SK-N-SH treated with all-trans-retinoic acid at 6 μM for 48 hours (cell line): ENCODE measurements around the gene PDCD1.

Experiments
- ATAC-seq: fragments of 200-7000 bp; cut with Tn5 transposase; 3 replicates; pipeline ENCODE4 v1.9.1; 2020; ENCODE audit warnings: mild to moderate bottlenecking, moderate library complexity
- ARNTL ChIP-seq: fragments of 450-650 bp; formaldehyde crosslinking; IDR thresholded peaks from 2 replicates; pipeline ENCODE4 v1.5.0; 2020; ENCODE audit warnings: low read depth, mild to moderate bottlenecking, moderate library complexity, borderline replicate concordance
- BACH2 ChIP-seq: fragments of 250-450 bp; sonication (Bioruptor Pico); IDR thresholded peaks from 2 replicates; pipeline ENCODE4 v1.9.0; 2021; ENCODE audit warnings: mild to moderate bottlenecking, borderline replicate concordance
- CSDC2 ChIP-seq: fragments of 250-450 bp; sonication (Bioruptor Pico); IDR thresholded peaks from 2 replicates; pipeline ENCODE4 v1.5.0; 2020; ENCODE audit warnings: mild to moderate bottlenecking, moderate library complexity
- ESRRG ChIP-seq: fragments of 250-450 bp; sonication (Bioruptor Pico); IDR thresholded peaks from 2 replicates; pipeline ENCODE4 v1.6.1; 2021; ENCODE audit warnings: mild to moderate bottlenecking
- GLIS3 ChIP-seq: fragments of 250-450 bp; sonication (Bioruptor Pico); IDR thresholded peaks from 2 replicates; pipeline ENCODE4 v1.5.0; 2020; ENCODE audit warnings: mild to moderate bottlenecking, moderate library complexity
- ISL1 ChIP-seq: fragments of 250-450 bp; sonication (Bioruptor Pico); IDR thresholded peaks from 2 replicates; pipeline ENCODE4 v2.1.2; 2022; ENCODE audit warnings: mild to moderate bottlenecking, moderate library complexity
- OSR1 ChIP-seq: fragments of 250-450 bp; sonication (Bioruptor Pico); IDR thresholded peaks from 2 replicates; pipeline ENCODE4 v1.8.0; 2022; ENCODE audit warnings: moderate library complexity, mild to moderate bottlenecking, inconsistent platforms
- PPARA ChIP-seq: fragments of 250-450 bp; sonication (Bioruptor Pico); IDR thresholded peaks from 2 replicates; pipeline ENCODE4 v1.5.0; 2020; ENCODE audit warnings: mild to moderate bottlenecking, borderline replicate concordance
- RARB ChIP-seq: fragments of 250-450 bp; sonication (Bioruptor Pico); IDR thresholded peaks from 2 replicates; pipeline ENCODE4 v1.8.0; 2021; ENCODE audit warnings: mild to moderate bottlenecking, moderate library complexity
- SNAI2 ChIP-seq: fragments of 250-450 bp; sonication (Bioruptor Pico); IDR thresholded peaks from 2 replicates; pipeline ENCODE4 v1.5.0; 2020; ENCODE audit warnings: mild to moderate bottlenecking, moderate library complexity
- TCF4 ChIP-seq: fragments of 250-450 bp; sonication (Bioruptor Pico); IDR thresholded peaks from 2 replicates; pipeline ENCODE4 v1.8.0; 2021; ENCODE audit warnings: mild to moderate bottlenecking, moderate library complexity, borderline replicate concordance
- TOX ChIP-seq: fragments of 250-450 bp; sonication (Bioruptor Pico); IDR thresholded peaks from 2 replicates; pipeline ENCODE4 v1.8.0; 2021; ENCODE audit warnings: mild to moderate bottlenecking, moderate library complexity, borderline replicate concordance
- ZC3H10 ChIP-seq: fragments of 250-450 bp; sonication (Bioruptor Pico); IDR thresholded peaks from 2 replicates; pipeline ENCODE4 v1.5.1; 2021; ENCODE audit warnings: mild to moderate bottlenecking, moderate library complexity
- ZFP3 ChIP-seq: fragments of 250-450 bp; sonication (Bioruptor Pico); IDR thresholded peaks from 2 replicates; pipeline ENCODE4 v1.5.0; 2020; ENCODE audit warnings: mild to moderate bottlenecking, moderate library complexity
- ZFP30 ChIP-seq: fragments of 450-650 bp; formaldehyde crosslinking; IDR thresholded peaks from 2 replicates; pipeline ENCODE4 v1.5.0; 2022; ENCODE audit warnings: mild to moderate bottlenecking, moderate library complexity
- ZNF565 ChIP-seq: fragments of 450-650 bp; formaldehyde crosslinking; conservative IDR thresholded peaks from 2 replicates; pipeline ENCODE4 v1.5.0; 2020; ENCODE audit warnings: low read depth, mild to moderate bottlenecking, moderate library complexity
- ZNF70 ChIP-seq: fragments of 450-650 bp; formaldehyde crosslinking; IDR thresholded peaks from 2 replicates; pipeline ENCODE4 v1.5.0; 2020; ENCODE audit warnings: mild to moderate bottlenecking, moderate library complexity
- TF ChIP-seq, protein P1 (sequence below): fragments of 250-450 bp; sonication (Bioruptor Pico); IDR thresholded peaks from 2 replicates; pipeline ENCODE4 v1.8.0; 2021; ENCODE audit warnings: low read depth, mild to moderate bottlenecking, moderate library complexity, borderline replicate concordance
- TF ChIP-seq, protein P2 (sequence below): fragments of 250-450 bp; sonication (Bioruptor Pico); IDR thresholded peaks from 2 replicates; pipeline ENCODE4 v1.5.0; 2020; ENCODE audit warnings: mild to moderate bottlenecking, moderate library complexity
- TF ChIP-seq, protein P3 (sequence below): fragments of 250-450 bp; sonication (Bioruptor Pico); IDR thresholded peaks from 2 replicates; pipeline ENCODE4 v1.5.1; 2020; ENCODE audit warnings: low read depth, mild to moderate bottlenecking, moderate library complexity
- TF ChIP-seq, protein P4 (sequence below): fragments of 250-450 bp; sonication (Bioruptor Pico); IDR thresholded peaks from 2 replicates; pipeline ENCODE4 v1.5.1; 2021; ENCODE audit warnings: mild to moderate bottlenecking, moderate library complexity

PDCD1 gene

DNA sequence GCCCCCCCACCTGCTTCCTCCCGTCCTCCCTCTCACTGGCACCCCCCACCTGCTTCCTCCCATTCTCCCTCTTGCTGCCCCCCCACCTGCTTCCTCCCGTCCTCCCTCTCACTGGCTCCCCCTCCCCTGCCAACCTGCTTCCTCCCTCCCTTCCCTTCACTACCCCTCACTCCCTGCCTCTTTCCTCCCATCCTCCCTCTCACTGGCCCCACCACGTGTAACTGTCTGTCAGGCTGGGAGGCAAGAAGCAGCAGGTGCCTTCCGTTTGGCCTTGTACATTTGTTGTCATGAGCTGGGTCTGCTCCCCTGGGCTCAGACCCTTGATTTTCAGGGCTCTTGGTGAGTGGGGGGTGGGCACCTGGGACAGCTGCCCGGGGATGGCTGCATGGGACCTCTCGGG, 29.9 kb upstream of the PDCD1 start (continued):
- no peak for TF ChIP-seq ZNF565 (CRISPR knock-in tag)
- TF ChIP-seq, protein P1, sequence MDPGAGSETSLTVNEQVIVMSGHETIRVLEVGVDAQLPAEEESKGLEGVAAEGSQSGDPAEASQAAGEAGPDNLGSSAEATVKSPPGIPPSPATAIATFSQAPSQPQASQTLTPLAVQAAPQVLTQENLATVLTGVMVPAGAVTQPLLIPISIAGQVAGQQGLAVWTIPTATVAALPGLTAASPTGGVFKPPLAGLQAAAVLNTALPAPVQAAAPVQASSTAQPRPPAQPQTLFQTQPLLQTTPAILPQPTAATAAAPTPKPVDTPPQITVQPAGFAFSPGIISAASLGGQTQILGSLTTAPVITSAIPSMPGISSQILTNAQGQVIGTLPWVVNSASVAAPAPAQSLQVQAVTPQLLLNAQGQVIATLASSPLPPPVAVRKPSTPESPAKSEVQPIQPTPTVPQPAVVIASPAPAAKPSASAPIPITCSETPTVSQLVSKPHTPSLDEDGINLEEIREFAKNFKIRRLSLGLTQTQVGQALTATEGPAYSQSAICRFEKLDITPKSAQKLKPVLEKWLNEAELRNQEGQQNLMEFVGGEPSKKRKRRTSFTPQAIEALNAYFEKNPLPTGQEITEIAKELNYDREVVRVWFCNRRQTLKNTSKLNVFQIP, result no peak
- TF ChIP-seq PPARA (CRISPR knock-in tag), result no peak

DNA sequence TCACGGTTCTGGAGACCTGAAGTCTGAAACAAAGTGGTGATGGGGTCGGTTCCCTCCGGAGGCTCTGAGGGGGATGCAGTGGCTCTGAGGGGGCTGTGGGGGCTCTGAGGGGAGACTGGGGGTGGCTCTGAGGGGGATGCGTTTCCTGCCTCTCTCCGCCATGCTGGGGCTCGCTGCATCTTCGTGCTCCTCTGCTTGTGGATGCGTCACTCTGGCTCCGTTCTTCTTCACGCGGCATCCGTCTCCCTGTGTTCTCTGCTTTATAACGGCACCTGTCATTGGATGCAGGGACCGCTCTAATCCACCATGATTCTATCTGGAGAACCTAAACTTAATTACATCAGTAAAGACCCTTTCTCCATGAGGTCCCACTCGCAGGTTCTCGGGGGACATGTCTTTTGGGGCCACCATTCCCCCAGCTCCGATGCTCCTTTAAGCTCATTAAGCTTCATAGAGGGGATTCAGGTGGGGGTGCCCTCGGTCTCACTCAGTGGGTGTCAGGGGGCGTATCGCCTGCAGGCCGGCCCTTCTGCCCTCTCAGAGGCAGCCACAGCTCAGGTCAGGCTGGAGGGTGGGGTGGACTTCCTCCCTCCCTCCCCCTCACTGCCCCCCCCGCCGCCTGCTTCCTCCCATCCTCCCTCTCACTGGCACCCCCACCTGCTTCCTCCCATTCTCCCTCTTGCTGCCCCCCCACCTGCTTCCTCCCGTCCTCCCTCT, 29.3 kb upstream of the PDCD1 start:
- TF ChIP-seq ZFP30 (CRISPR knock-in tag), result no peak
- no peak for TF ChIP-seq SNAI2
- no peak for TF ChIP-seq ARNTL (CRISPR knock-in tag)
- no peak for TF ChIP-seq ESRRG
- TF ChIP-seq, protein P2, sequence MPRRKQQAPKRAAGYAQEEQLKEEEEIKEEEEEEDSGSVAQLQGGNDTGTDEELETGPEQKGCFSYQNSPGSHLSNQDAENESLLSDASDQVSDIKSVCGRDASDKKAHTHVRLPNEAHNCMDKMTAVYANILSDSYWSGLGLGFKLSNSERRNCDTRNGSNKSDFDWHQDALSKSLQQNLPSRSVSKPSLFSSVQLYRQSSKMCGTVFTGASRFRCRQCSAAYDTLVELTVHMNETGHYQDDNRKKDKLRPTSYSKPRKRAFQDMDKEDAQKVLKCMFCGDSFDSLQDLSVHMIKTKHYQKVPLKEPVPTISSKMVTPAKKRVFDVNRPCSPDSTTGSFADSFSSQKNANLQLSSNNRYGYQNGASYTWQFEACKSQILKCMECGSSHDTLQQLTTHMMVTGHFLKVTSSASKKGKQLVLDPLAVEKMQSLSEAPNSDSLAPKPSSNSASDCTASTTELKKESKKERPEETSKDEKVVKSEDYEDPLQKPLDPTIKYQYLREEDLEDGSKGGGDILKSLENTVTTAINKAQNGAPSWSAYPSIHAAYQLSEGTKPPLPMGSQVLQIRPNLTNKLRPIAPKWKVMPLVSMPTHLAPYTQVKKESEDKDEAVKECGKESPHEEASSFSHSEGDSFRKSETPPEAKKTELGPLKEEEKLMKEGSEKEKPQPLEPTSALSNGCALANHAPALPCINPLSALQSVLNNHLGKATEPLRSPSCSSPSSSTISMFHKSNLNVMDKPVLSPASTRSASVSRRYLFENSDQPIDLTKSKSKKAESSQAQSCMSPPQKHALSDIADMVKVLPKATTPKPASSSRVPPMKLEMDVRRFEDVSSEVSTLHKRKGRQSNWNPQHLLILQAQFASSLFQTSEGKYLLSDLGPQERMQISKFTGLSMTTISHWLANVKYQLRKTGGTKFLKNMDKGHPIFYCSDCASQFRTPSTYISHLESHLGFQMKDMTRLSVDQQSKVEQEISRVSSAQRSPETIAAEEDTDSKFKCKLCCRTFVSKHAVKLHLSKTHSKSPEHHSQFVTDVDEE (CRISPR knock-in tag), result no peak
- TF ChIP-seq BACH2 (CRISPR knock-in tag), result no peak
- TF ChIP-seq ISL1, result no peak
- TF ChIP-seq, protein P1, result no peak
- TF ChIP-seq, protein P3, sequence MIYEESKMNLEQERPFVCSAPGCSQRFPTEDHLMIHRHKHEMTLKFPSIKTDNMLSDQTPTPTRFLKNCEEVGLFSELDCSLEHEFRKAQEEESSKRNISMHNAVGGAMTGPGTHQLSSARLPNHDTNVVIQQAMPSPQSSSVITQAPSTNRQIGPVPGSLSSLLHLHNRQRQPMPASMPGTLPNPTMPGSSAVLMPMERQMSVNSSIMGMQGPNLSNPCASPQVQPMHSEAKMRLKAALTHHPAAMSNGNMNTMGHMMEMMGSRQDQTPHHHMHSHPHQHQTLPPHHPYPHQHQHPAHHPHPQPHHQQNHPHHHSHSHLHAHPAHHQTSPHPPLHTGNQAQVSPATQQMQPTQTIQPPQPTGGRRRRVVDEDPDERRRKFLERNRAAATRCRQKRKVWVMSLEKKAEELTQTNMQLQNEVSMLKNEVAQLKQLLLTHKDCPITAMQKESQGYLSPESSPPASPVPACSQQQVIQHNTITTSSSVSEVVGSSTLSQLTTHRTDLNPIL (CRISPR knock-in tag), result no peak
- TF ChIP-seq TCF4 (CRISPR knock-in tag), result no peak
- no peak for TF ChIP-seq RARB (CRISPR knock-in tag)
- no peak for TF ChIP-seq ZNF70
- TF ChIP-seq ZNF565 (CRISPR knock-in tag), result no peak
- TF ChIP-seq PPARA (CRISPR knock-in tag), result no peak
- no peak for TF ChIP-seq OSR1
- no peak for TF ChIP-seq GLIS3 (CRISPR knock-in tag)
- no peak for TF ChIP-seq ZC3H10 (CRISPR knock-in tag)
- ATAC-seq, result no peak

DNA sequence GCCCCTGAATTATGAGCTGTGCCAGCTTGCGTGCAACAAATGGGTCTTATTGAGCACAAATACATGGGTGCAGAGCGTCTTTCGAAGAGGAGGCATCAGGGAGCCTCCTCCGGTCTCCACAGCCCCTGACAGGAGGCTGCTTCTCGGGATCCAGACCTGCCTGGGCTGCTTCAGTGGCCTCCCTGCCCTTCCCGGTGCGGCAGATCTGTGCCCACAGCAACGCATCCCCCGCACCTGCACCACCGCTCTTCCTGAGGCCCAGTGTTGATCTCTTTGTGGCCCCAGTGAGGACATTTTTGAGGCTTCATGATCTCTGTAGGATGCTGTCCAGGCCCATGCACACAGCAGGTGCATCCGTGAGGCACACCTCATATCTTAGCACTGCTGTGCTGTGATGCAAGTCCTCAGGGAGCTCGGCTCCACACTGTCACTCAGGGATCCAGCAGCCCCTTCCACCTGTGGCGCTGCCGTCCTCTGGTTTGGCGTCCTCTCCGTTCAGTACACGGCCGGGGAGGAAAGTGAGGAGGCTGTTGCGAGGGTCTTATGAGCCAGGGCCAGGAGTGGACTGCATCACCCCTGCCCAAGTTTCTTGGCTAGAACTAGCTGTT, 28.2 kb upstream of the PDCD1 start:
- no peak for TF ChIP-seq ZFP3 (CRISPR knock-in tag)
- TF ChIP-seq ZFP30 (CRISPR knock-in tag), result no peak
- TF ChIP-seq ISL1, result no peak
- TF ChIP-seq RARB (CRISPR knock-in tag), result no peak
- TF ChIP-seq CSDC2 (CRISPR knock-in tag), result no peak
- TF ChIP-seq PPARA (CRISPR knock-in tag), result no peak
- TF ChIP-seq TOX (CRISPR knock-in tag), result no peak
- TF ChIP-seq ZNF70, result no peak
- TF ChIP-seq ARNTL (CRISPR knock-in tag), result no peak
- TF ChIP-seq BACH2 (CRISPR knock-in tag), result no peak
- TF ChIP-seq, protein P4, sequence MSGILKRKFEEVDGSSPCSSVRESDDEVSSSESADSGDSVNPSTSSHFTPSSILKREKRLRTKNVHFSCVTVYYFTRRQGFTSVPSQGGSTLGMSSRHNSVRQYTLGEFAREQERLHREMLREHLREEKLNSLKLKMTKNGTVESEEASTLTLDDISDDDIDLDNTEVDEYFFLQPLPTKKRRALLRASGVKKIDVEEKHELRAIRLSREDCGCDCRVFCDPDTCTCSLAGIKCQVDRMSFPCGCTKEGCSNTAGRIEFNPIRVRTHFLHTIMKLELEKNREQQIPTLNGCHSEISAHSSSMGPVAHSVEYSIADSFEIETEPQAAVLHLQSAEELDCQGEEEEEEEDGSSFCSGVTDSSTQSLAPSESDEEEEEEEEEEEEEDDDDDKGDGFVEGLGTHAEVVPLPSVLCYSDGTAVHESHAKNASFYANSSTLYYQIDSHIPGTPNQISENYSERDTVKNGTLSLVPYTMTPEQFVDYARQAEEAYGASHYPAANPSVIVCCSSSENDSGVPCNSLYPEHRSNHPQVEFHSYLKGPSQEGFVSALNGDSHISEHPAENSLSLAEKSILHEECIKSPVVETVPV (CRISPR knock-in tag), result no peak
- no peak for TF ChIP-seq TCF4 (CRISPR knock-in tag)
- TF ChIP-seq, protein P3 (CRISPR knock-in tag), result no peak
- TF ChIP-seq, protein P1, result no peak
- TF ChIP-seq, protein P2 (CRISPR knock-in tag), result no peak

More for the DNA sequence above, 28.2 kb upstream of the PDCD1 start:
- no peak for ATAC-seq
